Keratinocyte (primary cell): Measurements from ENCODE around the gene PACSIN2. TPM values are rescaled to one million over a fixed set of nuclear protein-coding genes. Genes with fewer than 3 reads are reported as not detected.

Source experiments
- DNase-seq: peaks from one replicate; pipeline ENCODE4 v3.0.0-alpha.2; 2011; ENCODE audit warnings: low read depth, missing footprints, low spot score
- FAIRE-seq: peaks from 2 replicates; lab custom pipeline; 2011; peaks lifted over from hg19 to GRCh38; lab: Jason Lieb, UNC
- H2AFZ ChIP-seq: 2 replicates; pipeline ENCODE4 v1.6.0; 2012; ENCODE audit warnings: low read length, control low read depth, inconsistent platforms; ENCODE audit not compliant: control insufficient read depth
- H3K27ac ChIP-seq: 2 replicates; pipeline ENCODE4 v1.5.1; 2011; ENCODE audit warnings: low read length; ENCODE audit not compliant: control insufficient read depth, insufficient read depth
- H3K27me3 ChIP-seq: 3 replicates; pipeline ENCODE4 v1.6.0; 2011; ENCODE audit warnings: low read length; ENCODE audit not compliant: control insufficient read depth, insufficient read depth; ENCODE audit errors: extremely low read depth
- H3K36me3 ChIP-seq, 2 experiments: 2 replicates in 1 of 2; 3 replicates in 1 of 2; pipeline ENCODE4 v1.5.1; 2011; ENCODE audit warnings: low read length in 2 of 2, mild to moderate bottlenecking in 1 of 2; ENCODE audit not compliant: control insufficient read depth in 2 of 2, insufficient read depth in 2 of 2; ENCODE audit errors: extremely low read depth in 1 of 2
- H3K4me1 ChIP-seq: 3 replicates; pipeline ENCODE4 v1.5.1; 2011; ENCODE audit warnings: low read length; ENCODE audit not compliant: control insufficient read depth, insufficient read depth; ENCODE audit errors: extremely low read depth
- H3K4me2 ChIP-seq: 3 replicates; pipeline ENCODE4 v1.6.0; 2011; ENCODE audit warnings: low read depth, low read length; ENCODE audit not compliant: control insufficient read depth, insufficient read depth; ENCODE audit errors: extremely low read depth
- H3K4me3 ChIP-seq, 3 experiments: fragments of 200-600 bp in 1 of 3; sonication (generic) in 1 of 3; 2 replicates in 2 of 3; 3 replicates in 1 of 3; pipeline ENCODE4 v1.5.1; 2011 to 2016; ENCODE audit warnings: low read length in 3 of 3, mild to moderate bottlenecking in 3 of 3, control low read depth in 2 of 3, inconsistent platforms in 1 of 3, low read depth in 1 of 3, mixed read lengths in 1 of 3, mixed run types in 1 of 3, moderate library complexity in 1 of 3; ENCODE audit not compliant: control insufficient read depth in 2 of 3, insufficient read depth in 2 of 3; ENCODE audit errors: extremely low read depth in 1 of 3
- H3K79me2 ChIP-seq: 2 replicates; pipeline ENCODE4 v1.6.0; 2012; ENCODE audit warnings: low read length; ENCODE audit not compliant: control insufficient read depth, insufficient read depth
- H3K9ac ChIP-seq: 3 replicates; pipeline ENCODE4 v1.6.0; 2011; ENCODE audit warnings: low read length; ENCODE audit not compliant: control insufficient read depth, insufficient read depth; ENCODE audit errors: extremely low read depth
- H3K9me1 ChIP-seq: 3 replicates; pipeline ENCODE4 v1.6.0; 2011; ENCODE audit warnings: low read length; ENCODE audit not compliant: control insufficient read depth, insufficient read depth; ENCODE audit errors: extremely low read depth
- H3K9me3 ChIP-seq: 2 replicates; pipeline ENCODE4 v1.5.1; 2012; ENCODE audit warnings: low read depth, low read length; ENCODE audit not compliant: control insufficient read depth
- H4K20me1 ChIP-seq: 3 replicates; pipeline ENCODE4 v1.6.0; 2011; ENCODE audit warnings: low read length; ENCODE audit not compliant: control insufficient read depth, insufficient read depth; ENCODE audit errors: extremely low read depth
- EZH2 ChIP-seq: IDR thresholded peaks from one replicate; pipeline ENCODE4 v1.6.1; 2012; ENCODE audit warnings: inconsistent platforms, mild to moderate bottlenecking, low read length, moderate library complexity
- dilution Hi-C: fragments of 300-500 bp; cut with MboI; formaldehyde crosslinking; loops from one replicate; pipeline ENCODE4 v1.7.0; 2020; ENCODE audit warnings: low sequenced_read_pairs; ENCODE audit not compliant: extremely low pct_ligation_motif_present
- polyA plus RNA-seq, 5 experiments: library from polyadenylated mRNA; depleted of rRNA in 3 of 5; stranded (reverse) in 3 of 5; stranded (forward) in 1 of 5; unstranded in 1 of 5; fragments of >200 nt; gene quantifications; 1 replicate in 1 of 5; 2 replicates in 3 of 5; 3 replicates in 1 of 5; pipeline versions ENCODE4 v1.2.1 to v1.2.3, GENCODE V29; 2011 to 2012; ENCODE audit warnings: missing spikeins in 2 of 5, low read depth in 1 of 5, low replicate concordance in 1 of 5
- TF ChIP-seq, protein P1 (sequence below), 3 experiments: IDR thresholded peaks in 1 of 3; conservative IDR thresholded peaks in 1 of 3; optimal IDR thresholded peaks in 1 of 3; 2 replicates in 2 of 3; 3 replicates in 1 of 3; pipeline versions ENCODE3 to v1.5.1; 2011; ENCODE audit warnings: low read length in 3 of 3, mild to moderate bottlenecking in 3 of 3, moderate library complexity in 2 of 3, control low read depth in 1 of 3, inconsistent platforms in 1 of 3; ENCODE audit not compliant: insufficient read depth in 2 of 3; ENCODE audit errors: extremely low read depth in 1 of 3

PACSIN2 gene
- polyA plus RNA-seq, 1 donor (not counting 4 experiments of a cell fraction or from before 2014, with no cell fraction given) = 55.5 TPM

DNA sequence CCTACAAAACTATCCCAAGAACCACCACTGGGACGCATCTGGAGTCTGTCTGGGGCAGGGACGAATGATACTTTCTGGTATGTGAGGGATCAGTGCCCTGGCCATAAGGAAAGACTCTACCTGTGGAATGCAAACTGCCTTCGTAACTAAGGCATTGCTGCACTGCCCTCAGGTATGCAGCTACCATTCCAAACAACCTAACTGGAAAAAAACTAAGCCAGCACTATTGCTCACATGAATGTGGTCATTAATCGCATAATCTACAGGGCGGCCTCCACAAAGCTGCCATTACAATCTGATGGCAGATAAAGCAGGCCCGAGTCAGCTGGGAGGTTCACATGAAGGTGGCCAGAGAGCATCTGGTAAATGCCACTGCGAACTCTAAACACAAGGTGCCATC is 3.9 kb downstream of the PACSIN2 start:
- dilution Hi-C loops = no loop called here
- no peaks in the 10 kb centered on the region for H3K9me3 ChIP-seq

DNA sequence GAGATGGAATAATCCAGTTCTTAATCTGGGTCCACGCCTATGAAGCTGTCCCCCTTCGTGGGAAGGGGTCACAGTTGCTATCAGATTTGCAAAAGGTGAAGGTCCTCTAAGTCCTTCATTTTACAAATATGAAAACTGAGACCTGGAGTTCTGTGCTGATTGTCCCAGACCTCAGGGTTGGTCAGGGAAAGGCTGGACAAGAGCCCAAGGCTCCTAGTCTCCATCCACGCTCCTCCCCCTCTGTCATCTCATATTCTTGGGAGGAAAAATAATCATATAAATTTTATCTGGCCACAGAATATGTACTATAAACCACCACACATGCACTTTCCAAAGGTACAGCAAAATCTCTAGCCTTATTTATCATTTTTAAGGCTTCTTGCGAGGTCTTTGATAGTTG is 5.5 kb downstream of the PACSIN2 start:
- Histone ChIP-seq H3K27me3 (no peaks in the 10 kb centered on the region), H3K4me2 (no peak overlapping the region), H3K4me1 (peaks cover 36% of the 10 kb centered on the region), H3K9ac (no peak overlapping the region), H3K4me3 (no peak overlapping the region), H3K27ac (no peak overlapping the region), H4K20me1 (peaks cover 14% of the 10 kb centered on the region), H3K9me1 (peaks cover 14% of the 10 kb centered on the region), H3K36me3 (no peaks in the 10 kb centered on the region), H2AFZ (no peak overlapping the region), H3K79me2 (peaks cover 100% of the 10 kb centered on the region), H3K9me3 (no peaks in the 10 kb centered on the region)
- dilution Hi-C loops = no loop called here
- DNase-seq (no peak), FAIRE-seq (no peak)
- TF ChIP-seq, protein P1, sequence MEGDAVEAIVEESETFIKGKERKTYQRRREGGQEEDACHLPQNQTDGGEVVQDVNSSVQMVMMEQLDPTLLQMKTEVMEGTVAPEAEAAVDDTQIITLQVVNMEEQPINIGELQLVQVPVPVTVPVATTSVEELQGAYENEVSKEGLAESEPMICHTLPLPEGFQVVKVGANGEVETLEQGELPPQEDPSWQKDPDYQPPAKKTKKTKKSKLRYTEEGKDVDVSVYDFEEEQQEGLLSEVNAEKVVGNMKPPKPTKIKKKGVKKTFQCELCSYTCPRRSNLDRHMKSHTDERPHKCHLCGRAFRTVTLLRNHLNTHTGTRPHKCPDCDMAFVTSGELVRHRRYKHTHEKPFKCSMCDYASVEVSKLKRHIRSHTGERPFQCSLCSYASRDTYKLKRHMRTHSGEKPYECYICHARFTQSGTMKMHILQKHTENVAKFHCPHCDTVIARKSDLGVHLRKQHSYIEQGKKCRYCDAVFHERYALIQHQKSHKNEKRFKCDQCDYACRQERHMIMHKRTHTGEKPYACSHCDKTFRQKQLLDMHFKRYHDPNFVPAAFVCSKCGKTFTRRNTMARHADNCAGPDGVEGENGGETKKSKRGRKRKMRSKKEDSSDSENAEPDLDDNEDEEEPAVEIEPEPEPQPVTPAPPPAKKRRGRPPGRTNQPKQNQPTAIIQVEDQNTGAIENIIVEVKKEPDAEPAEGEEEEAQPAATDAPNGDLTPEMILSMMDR (optimal IDR thresholded peaks at IDR 0.05 in 1 of 3, IDR thresholded peaks at IDR 0.05 in 1 of 3, conservative IDR thresholded peaks at IDR 0.05 in 1 of 3; ENCODE audit: extremely low read depth in 1 of 3, insufficient read depth in 2 of 3, low read length in 3 of 3) = no peak
- TF ChIP-seq EZH2 = no peak

More for the DNA sequence above, 3.9 kb downstream of the PACSIN2 start:
- peaks cover 86% of the 10 kb centered on the region for H3K79me2 ChIP-seq
- no peak overlapping the region for H3K9ac ChIP-seq
- H3K36me3 ChIP-seq = no peaks in the 10 kb centered on the region
- DNase-seq (no peak), FAIRE-seq (peak; percentile 26)
- H2AFZ ChIP-seq = no peak overlapping the region
- peaks cover 14% of the 10 kb centered on the region for H4K20me1 ChIP-seq
- H3K4me2 ChIP-seq = no peak overlapping the region
- no peaks in the 10 kb centered on the region for H3K27me3 ChIP-seq
- H3K4me1 ChIP-seq = peaks cover 29% of the 10 kb centered on the region
- H3K4me3 ChIP-seq = no peak overlapping the region
- H3K27ac ChIP-seq = no peak overlapping the region
- peaks cover 14% of the 10 kb centered on the region for H3K9me1 ChIP-seq
- TF ChIP-seq EZH2 = no peak
- TF ChIP-seq, protein P1 (optimal IDR thresholded peaks at IDR 0.05 in 1 of 3, IDR thresholded peaks at IDR 0.05 in 1 of 3, conservative IDR thresholded peaks at IDR 0.05 in 1 of 3; ENCODE audit: extremely low read depth in 1 of 3, insufficient read depth in 2 of 3, low read length in 3 of 3) = peak in 1 of 3 experiments; percentile 11
